K562 (cell line): ENCODE data around the gene DTX1. TPM values are rescaled to one million over a fixed set of nuclear protein-coding genes. Genes with fewer than 3 reads are reported as not detected.
A peak's percentile ranks its signal among the peaks of the same experiment; 100 is the strongest.

Experiments
- BCL6 ChIP-seq: fragments of 250-450 bp; sonication (Bioruptor Pico); IDR thresholded peaks from 2 replicates; pipeline ENCODE4 v1.4.0; 2020
- CTCFL ChIP-seq: IDR thresholded peaks from 2 replicates; pipeline ENCODE4 v1.6.1; 2011; ENCODE audit warnings: borderline replicate concordance, low read depth, mild to moderate bottlenecking, moderate library complexity, low read length; ENCODE audit not compliant: insufficient read depth, poor library complexity, severe bottlenecking
- MBD1 ChIP-seq: fragments of 250-450 bp; sonication (Bioruptor Pico); IDR thresholded peaks from 2 replicates; pipeline ENCODE4 v1.8.0; 2022; ENCODE audit warnings: inconsistent platforms
- PHF20 ChIP-seq: fragments of 450-650 bp; IDR thresholded peaks from 2 replicates; pipeline ENCODE4 v1.6.1; 2018; ENCODE audit not compliant: partially characterized antibody
- PRDM10 ChIP-seq: fragments of 450-650 bp; IDR thresholded peaks from 2 replicates; pipeline ENCODE4 v1.6.1; 2018; ENCODE audit not compliant: partially characterized antibody
- RBM34 ChIP-seq: fragments of 200-400 bp; formaldehyde crosslinking; IDR thresholded peaks from 2 replicates; pipeline ENCODE4 v1.6.1; 2018; ENCODE audit warnings: low read length, borderline replicate concordance; ENCODE audit not compliant: insufficient read depth
- REST ChIP-seq, 2 experiments: fragments of 450-650 bp; formaldehyde crosslinking in 1 of 2; IDR thresholded peaks; 2 replicates each; pipeline versions ENCODE4 v1.4.0 to v1.6.1; 2014 to 2020; ENCODE audit warnings: mild to moderate bottlenecking in 2 of 2, borderline replicate concordance in 1 of 2, low read depth in 1 of 2
- THRA ChIP-seq: fragments of 450-650 bp; IDR thresholded peaks from 2 replicates; pipeline ENCODE4 v1.6.1; 2017; ENCODE audit warnings: mild to moderate bottlenecking, moderate library complexity
- ZNF23 ChIP-seq: fragments of 250-450 bp; sonication (Bioruptor Pico); IDR thresholded peaks from 2 replicates; pipeline ENCODE4 v1.4.0; 2020; ENCODE audit warnings: mild to moderate bottlenecking
- ZNF764 ChIP-seq: fragments of 250-450 bp; sonication (Bioruptor Pico); IDR thresholded peaks from 2 replicates; pipeline ENCODE4 v1.4.0; 2020; ENCODE audit warnings: low read depth, mild to moderate bottlenecking, moderate library complexity
- polyA plus RNA-seq, 8 experiments: library from polyadenylated mRNA; depleted of rRNA in 4 of 8; stranded (reverse) in 5 of 8; unstranded in 3 of 8; fragments of >200 nt; fragmentation: Nextera tagmentation in 2 of 8; fragmentation: Illumina TruSeq in 1 of 8; extraction: Ambion mirVana in 2 of 8; extraction: Trizol in 1 of 8; gene quantifications; 2 replicates each; pipeline versions ENCODE4 v1.2.1 to v1.2.3, GENCODE V29; 2011 to 2014; ENCODE audit warnings: inconsistent platforms in 1 of 8, missing spikeins in 1 of 8
- total RNA-seq, 7 experiments: library from RNA; depleted of rRNA in 6 of 7; stranded (reverse); fragments of >200 nt in 6 of 7; fragmentation: Illumina TruSeq in 2 of 7; extraction: Trizol in 2 of 7; gene quantifications; 2 replicates each; pipeline versions ENCODE4 v1.2.1 to v1.2.3, GENCODE V29; 2011 to 2021; ENCODE audit warnings: low replicate concordance in 1 of 7

DTX1 gene
- total and polyA plus RNA-seq, 9 of the 15 experiments (the other 6 are each of a cell fraction or from before 2014, with no cell fraction given) = not detected

- TF ChIP-seq ZNF764 (no peak), ZNF23 (CRISPR knock-in tag) (no peak), PHF20 (no peak), CTCFL (peak; percentile 1), RBM34 (no peak), BCL6 (CRISPR knock-in tag) (no peak), THRA (no peak), PRDM10 (no peak), MBD1 (CRISPR knock-in tag) (no peak), REST (IDR thresholded peaks at IDR 0.05; ENCODE audit: borderline replicate concordance) (peak; percentile 76; the same call in 1 of the 2 replicates), REST (CRISPR knock-in tag; IDR thresholded peaks at IDR 0.05; ENCODE audit: low read depth) (no peak)
Measured at GRCh38 chr12:113048716-113049127, 7.8 kb upstream of the DTX1 start (continued).
